ENCODE measurements around the gene IKZF5. TPM values are rescaled to one million over a fixed set of nuclear protein-coding genes. Genes with fewer than 3 reads are reported as not detected.

IKZF5 gene
- total RNA-seq, 2 donors from 2014 or later, result 5.0 to 7.9 TPM

DNA sequence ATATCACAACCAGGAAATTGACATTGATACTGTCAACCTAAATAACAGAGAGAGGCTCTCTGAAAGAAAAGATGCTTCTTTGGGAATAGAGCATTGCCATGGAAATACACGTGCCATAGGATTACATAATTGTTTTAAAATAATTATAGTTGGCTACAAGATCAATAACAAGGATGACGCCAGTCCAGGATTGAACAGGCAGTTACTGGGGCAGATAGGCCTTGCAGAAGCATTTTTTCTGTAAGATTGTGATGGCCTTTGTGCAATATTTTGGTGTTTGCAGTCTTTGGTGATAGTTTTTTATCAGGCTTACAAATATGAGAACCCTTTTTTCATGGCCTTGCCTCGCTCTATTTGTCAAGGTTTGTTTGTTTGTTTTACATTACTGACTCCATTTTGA is 10.7 kb upstream of the IKZF5 start:
- no peaks in the 10 kb centered on the region for H3K27me3 ChIP-seq
- no peak overlapping the region for H3K4me3 ChIP-seq
- H3K36me3 ChIP-seq, result no peaks in the 10 kb centered on the region
- no peak overlapping the region for H3K27ac ChIP-seq
- H3K9me3 ChIP-seq, result no peaks in the 10 kb centered on the region
- TF ChIP-seq, protein P1, sequence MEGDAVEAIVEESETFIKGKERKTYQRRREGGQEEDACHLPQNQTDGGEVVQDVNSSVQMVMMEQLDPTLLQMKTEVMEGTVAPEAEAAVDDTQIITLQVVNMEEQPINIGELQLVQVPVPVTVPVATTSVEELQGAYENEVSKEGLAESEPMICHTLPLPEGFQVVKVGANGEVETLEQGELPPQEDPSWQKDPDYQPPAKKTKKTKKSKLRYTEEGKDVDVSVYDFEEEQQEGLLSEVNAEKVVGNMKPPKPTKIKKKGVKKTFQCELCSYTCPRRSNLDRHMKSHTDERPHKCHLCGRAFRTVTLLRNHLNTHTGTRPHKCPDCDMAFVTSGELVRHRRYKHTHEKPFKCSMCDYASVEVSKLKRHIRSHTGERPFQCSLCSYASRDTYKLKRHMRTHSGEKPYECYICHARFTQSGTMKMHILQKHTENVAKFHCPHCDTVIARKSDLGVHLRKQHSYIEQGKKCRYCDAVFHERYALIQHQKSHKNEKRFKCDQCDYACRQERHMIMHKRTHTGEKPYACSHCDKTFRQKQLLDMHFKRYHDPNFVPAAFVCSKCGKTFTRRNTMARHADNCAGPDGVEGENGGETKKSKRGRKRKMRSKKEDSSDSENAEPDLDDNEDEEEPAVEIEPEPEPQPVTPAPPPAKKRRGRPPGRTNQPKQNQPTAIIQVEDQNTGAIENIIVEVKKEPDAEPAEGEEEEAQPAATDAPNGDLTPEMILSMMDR (IDR thresholded peaks at IDR 0.05), result no peak
- H3K4me1 ChIP-seq, result no peaks in the 10 kb centered on the region
- DNase-seq (ENCODE audit: low spot score), result no peak

DNA sequence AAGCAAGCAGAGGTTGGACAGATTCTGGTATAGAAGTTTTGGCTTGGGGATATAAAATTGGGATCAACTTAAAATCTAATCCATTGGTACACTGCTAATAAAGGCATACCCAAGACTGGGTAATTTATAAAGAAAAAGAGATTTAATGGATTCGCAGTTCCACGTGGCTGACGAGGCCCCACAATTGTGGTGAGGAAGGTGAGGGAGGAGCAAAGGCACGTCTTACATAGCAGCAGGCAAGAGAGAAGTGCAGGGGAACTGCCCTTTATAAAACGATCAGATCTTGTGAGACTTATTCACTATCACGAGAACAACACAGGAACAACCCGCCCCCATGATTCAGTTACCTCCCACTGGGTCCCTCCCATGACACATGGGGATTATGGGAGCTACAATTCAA is 9.9 kb upstream of the IKZF5 start:
- no peaks in the 10 kb centered on the region for H3K27me3 ChIP-seq
- no peak overlapping the region for H3K27ac ChIP-seq
- H3K9me3 ChIP-seq, result no peaks in the 10 kb centered on the region
- no peak overlapping the region for H3K4me3 ChIP-seq
- no peak for DNase-seq (ENCODE audit: low spot score)
- TF ChIP-seq, protein P1 (IDR thresholded peaks at IDR 0.05), result no peak
- no peaks in the 10 kb centered on the region for H3K4me1 ChIP-seq
- no peaks in the 10 kb centered on the region for H3K36me3 ChIP-seq

GRCh38 chr10:123017421-123018165 is 9.0 kb upstream of the IKZF5 start:
- Histone ChIP-seq H3K36me3 (no peaks in the 10 kb centered on the region), H3K4me3 (no peak overlapping the region), H3K27ac (no peak overlapping the region), H3K9me3 (no peaks in the 10 kb centered on the region), H3K27me3 (no peaks in the 10 kb centered on the region), H3K4me1 (no peaks in the 10 kb centered on the region)
- no peak for DNase-seq (ENCODE audit: low spot score)
- TF ChIP-seq, protein P1 (IDR thresholded peaks at IDR 0.05), result no peak

DNA sequence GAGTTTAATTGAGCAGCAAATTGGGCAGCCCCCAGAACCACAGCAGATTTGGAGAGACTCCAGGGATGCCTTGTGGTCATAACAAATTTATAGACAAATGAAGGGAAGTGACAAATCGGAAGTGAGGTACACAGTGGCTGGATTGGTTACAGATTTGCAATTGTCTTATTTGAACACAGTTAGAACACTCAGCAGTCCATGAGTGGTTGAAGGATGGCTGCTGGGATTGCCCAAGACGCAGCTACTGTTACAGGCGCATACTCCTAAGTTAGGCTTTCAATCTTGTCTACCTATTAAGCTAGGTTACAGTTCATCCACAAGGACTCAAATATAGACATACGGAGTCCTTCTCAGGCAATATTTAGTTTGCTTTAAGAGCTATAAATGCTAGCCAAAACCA is 7.6 kb upstream of the IKZF5 start:
- no peaks in the 10 kb centered on the region for H3K27me3 ChIP-seq
- no peaks in the 10 kb centered on the region for H3K36me3 ChIP-seq
- H3K4me1 ChIP-seq, result no peaks in the 10 kb centered on the region
- H3K9me3 ChIP-seq, result no peaks in the 10 kb centered on the region
- TF ChIP-seq, protein P1 (IDR thresholded peaks at IDR 0.05), result no peak
- H3K27ac ChIP-seq, result no peak overlapping the region
- DNase-seq (ENCODE audit: low spot score), result no peak
- H3K4me3 ChIP-seq, result no peak overlapping the region

DNA sequence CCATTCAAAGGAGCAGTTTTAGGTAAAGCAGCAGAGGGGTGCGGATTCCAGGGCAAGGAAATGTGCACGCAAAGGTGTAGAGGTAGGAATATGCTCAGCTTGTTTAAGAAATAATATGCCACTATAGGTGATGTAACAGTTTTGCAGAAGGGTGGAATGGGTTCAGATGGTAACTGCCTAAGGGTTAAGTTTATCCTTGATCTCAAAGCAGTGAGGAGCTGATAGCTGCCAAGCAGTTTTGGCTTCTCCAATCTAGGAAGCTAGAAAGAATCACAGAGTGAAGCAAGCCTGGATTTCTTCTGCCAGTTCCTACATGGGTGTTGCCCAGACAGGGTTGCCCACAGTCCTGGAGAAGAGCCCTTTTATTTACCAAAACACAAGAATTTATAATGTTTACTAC is 6.2 kb upstream of the IKZF5 start:
- TF ChIP-seq, protein P1 (IDR thresholded peaks at IDR 0.05), result no peak
- Histone ChIP-seq H3K4me3 (no peak overlapping the region), H3K9me3 (no peaks in the 10 kb centered on the region), H3K27me3 (no peaks in the 10 kb centered on the region), H3K27ac (no peak overlapping the region), H3K36me3 (no peaks in the 10 kb centered on the region), H3K4me1 (peaks cover 0 to 4% of the 10 kb centered on the region in 2 donors)
- no peak for DNase-seq (ENCODE audit: low spot score)

Data from right atrium auricular region (tissue), 2 donors.